Measurements from ENCODE around the gene C1GALT1.

DNA sequence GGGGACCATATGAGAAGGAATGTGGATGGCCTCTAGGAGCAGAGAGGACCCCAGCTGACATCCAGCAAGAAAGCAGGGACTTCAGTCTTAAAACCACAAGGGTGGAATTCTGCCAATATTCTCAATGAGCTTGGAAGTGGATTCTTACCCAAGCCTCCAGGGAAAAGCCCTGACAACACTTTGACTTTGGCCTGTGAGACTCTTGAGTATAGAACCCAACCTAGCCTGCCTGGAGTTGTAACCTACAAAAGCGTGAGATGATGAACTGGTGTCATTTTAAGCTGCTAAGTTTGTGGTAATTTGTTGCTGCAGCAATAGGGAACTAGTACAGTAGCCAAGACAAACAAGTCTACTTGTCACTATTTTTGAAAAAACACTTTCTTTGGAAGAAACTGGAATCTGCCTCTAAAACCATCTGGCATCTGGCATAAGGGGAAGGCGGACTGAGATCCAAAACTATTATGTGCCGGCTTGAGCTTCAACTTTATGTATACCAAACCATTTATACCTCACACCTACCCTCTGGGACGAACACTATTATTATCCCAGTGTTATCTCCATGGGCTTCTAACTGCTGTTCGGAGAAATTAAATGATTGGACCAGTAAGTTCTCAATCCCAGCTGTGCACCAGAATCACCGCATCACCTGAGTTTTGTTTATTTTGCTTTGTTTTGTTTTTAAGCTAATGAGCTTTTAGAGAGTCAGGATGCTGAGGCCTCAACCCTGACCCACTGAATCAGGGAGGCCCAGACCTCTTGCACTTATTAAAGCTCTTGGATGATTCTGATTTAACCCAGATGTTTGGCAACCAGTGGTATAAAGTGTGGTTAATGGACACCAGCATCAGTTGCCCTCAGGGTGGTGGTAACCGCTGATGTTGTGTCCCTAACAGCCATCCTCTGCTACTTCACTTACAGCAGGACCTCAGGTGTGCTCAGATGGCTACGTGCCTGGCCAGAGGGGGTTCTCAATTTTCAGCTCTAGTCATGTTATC lies 83.0 kb downstream of the C1GALT1 start:
- TF ChIP-seq, protein P1, sequence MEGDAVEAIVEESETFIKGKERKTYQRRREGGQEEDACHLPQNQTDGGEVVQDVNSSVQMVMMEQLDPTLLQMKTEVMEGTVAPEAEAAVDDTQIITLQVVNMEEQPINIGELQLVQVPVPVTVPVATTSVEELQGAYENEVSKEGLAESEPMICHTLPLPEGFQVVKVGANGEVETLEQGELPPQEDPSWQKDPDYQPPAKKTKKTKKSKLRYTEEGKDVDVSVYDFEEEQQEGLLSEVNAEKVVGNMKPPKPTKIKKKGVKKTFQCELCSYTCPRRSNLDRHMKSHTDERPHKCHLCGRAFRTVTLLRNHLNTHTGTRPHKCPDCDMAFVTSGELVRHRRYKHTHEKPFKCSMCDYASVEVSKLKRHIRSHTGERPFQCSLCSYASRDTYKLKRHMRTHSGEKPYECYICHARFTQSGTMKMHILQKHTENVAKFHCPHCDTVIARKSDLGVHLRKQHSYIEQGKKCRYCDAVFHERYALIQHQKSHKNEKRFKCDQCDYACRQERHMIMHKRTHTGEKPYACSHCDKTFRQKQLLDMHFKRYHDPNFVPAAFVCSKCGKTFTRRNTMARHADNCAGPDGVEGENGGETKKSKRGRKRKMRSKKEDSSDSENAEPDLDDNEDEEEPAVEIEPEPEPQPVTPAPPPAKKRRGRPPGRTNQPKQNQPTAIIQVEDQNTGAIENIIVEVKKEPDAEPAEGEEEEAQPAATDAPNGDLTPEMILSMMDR (conservative IDR thresholded peaks at IDR 0.05; ENCODE audit: low read depth in 2 of 2): no peak
- TF ChIP-seq JUNB (IDR thresholded peaks at IDR 0.05; ENCODE audit: unreplicated experiment) (no peak), POLR2AphosphoS5 (IDR thresholded peaks at IDR 0.05; ENCODE audit: low read depth) (no peak)
- TF ChIP-seq, protein P2, sequence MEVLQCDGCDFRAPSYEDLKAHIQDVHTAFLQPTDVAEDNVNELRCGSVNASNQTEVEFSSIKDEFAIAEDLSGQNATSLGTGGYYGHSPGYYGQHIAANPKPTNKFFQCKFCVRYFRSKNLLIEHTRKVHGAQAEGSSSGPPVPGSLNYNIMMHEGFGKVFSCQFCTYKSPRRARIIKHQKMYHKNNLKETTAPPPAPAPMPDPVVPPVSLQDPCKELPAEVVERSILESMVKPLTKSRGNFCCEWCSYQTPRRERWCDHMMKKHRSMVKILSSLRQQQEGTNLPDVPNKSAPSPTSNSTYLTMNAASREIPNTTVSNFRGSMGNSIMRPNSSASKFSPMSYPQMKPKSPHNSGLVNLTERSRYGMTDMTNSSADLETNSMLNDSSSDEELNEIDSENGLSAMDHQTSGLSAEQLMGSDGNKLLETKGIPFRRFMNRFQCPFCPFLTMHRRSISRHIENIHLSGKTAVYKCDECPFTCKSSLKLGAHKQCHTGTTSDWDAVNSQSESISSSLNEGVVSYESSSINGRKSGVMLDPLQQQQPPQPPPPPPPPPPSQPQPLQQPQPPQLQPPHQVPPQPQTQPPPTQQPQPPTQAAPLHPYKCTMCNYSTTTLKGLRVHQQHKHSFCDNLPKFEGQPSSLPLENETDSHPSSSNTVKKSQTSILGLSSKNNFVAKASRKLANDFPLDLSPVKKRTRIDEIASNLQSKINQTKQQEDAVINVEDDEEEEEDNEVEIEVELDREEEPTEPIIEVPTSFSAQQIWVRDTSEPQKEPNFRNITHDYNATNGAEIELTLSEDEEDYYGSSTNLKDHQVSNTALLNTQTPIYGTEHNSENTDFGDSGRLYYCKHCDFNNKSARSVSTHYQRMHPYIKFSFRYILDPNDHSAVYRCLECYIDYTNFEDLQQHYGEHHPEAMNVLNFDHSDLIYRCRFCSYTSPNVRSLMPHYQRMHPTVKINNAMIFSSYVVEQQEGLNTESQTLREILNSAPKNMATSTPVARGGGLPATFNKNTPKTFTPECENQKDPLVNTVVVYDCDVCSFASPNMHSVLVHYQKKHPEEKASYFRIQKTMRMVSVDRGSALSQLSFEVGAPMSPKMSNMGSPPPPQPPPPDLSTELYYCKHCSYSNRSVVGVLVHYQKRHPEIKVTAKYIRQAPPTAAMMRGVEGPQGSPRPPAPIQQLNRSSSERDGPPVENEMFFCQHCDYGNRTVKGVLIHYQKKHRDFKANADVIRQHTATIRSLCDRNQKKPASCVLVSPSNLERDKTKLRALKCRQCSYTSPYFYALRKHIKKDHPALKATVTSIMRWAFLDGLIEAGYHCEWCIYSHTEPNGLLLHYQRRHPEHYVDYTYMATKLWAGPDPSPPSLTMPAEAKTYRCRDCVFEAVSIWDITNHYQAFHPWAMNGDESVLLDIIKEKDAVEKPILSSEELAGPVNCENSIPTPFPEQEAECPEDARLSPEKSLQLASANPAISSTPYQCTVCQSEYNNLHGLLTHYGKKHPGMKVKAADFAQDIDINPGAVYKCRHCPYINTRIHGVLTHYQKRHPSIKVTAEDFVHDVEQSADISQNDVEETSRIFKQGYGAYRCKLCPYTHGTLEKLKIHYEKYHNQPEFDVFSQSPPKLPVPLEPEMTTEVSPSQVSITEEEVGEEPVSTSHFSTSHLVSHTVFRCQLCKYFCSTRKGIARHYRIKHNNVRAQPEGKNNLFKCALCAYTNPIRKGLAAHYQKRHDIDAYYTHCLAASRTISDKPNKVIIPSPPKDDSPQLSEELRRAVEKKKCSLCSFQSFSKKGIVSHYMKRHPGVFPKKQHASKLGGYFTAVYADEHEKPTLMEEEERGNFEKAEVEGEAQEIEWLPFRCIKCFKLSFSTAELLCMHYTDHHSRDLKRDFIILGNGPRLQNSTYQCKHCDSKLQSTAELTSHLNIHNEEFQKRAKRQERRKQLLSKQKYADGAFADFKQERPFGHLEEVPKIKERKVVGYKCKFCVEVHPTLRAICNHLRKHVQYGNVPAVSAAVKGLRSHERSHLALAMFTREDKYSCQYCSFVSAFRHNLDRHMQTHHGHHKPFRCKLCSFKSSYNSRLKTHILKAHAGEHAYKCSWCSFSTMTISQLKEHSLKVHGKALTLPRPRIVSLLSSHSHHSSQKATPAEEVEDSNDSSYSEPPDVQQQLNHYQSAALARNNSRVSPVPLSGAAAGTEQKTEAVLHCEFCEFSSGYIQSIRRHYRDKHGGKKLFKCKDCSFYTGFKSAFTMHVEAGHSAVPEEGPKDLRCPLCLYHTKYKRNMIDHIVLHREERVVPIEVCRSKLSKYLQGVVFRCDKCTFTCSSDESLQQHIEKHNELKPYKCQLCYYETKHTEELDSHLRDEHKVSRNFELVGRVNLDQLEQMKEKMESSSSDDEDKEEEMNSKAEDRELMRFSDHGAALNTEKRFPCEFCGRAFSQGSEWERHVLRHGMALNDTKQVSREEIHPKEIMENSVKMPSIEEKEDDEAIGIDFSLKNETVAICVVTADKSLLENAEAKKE (CRISPR knock-in tag; IDR thresholded peaks at IDR 0.05): no peak
